Hepatocyte (in vitro differentiated cells): Measurements from ENCODE around the gene HNRNPH1.
"Not testable (repeated sequence)": the region's sequence is repeated elsewhere in the genome, so short reads cannot be mapped to it uniquely, and the experiment has no call there.

Experiments
- CTCF ChIP-seq: fragments of 200-600 bp; sonication (generic); IDR thresholded peaks from 2 replicates; pipeline ENCODE4 v1.5.1; 2016; ENCODE audit warnings: antibody characterized with exemption, mild to moderate bottlenecking; ENCODE audit not compliant: poor library complexity
- EZH2 ChIP-seq: fragments of 200-600 bp; sonication (generic); IDR thresholded peaks from 2 replicates; pipeline ENCODE4 v1.6.1; 2016; ENCODE audit warnings: antibody characterized with exemption, mild to moderate bottlenecking, borderline replicate concordance

GRCh38 chr5:179642626-179643025, 19.2 kb upstream of the HNRNPH1 start:
- TF ChIP-seq EZH2, CTCF: not testable (repeated sequence)
